Karpas-422 (cell line): ENCODE results near the gene PDGFA. TPM values are rescaled to one million over a fixed set of nuclear protein-coding genes. Genes with fewer than 3 reads are reported as not detected.

Experiments
- DNase-seq: peaks from one replicate; pipeline ENCODE4 v3.0.0-alpha.2; 2015
- H2AFZ ChIP-seq: fragments of 200-600 bp; sonication (generic); 2 replicates; pipeline ENCODE4 v1.6.1; 2014; ENCODE audit warnings: antibody characterized with exemption, low read length, mixed read lengths
- H3K27ac ChIP-seq: fragments of 200-600 bp; sonication (generic); 2 replicates; pipeline ENCODE4 v1.5.1; 2014; ENCODE audit warnings: mild to moderate bottlenecking, low read length, moderate library complexity
- H3K27me3 ChIP-seq: fragments of 200-600 bp; sonication (generic); 2 replicates; pipeline ENCODE4 v1.6.1; 2014; ENCODE audit warnings: low read length, mixed read lengths
- H3K36me3 ChIP-seq: fragments of 200-600 bp; sonication (generic); 2 replicates; pipeline ENCODE4 v1.6.1; 2014; ENCODE audit warnings: low read length, mixed read lengths; ENCODE audit not compliant: insufficient read depth
- H3K4me1 ChIP-seq: fragments of 200-600 bp; sonication (generic); 2 replicates; pipeline ENCODE4 v1.6.1; 2014; ENCODE audit warnings: mild to moderate bottlenecking, low read length, mixed read lengths
- H3K4me2 ChIP-seq: fragments of 200-600 bp; sonication (generic); 2 replicates; pipeline ENCODE4 v1.6.1; 2014; ENCODE audit warnings: low read length, low read depth, mild to moderate bottlenecking; ENCODE audit not compliant: poor library complexity, severe bottlenecking
- H3K4me3 ChIP-seq: fragments of 200-600 bp; sonication (generic); 2 replicates; pipeline ENCODE4 v1.5.1; 2014; ENCODE audit warnings: mild to moderate bottlenecking, antibody characterized with exemption, low read length, mixed read lengths
- H3K79me2 ChIP-seq: fragments of 200-600 bp; sonication (generic); 2 replicates; pipeline ENCODE4 v1.6.1; 2014; ENCODE audit warnings: mild to moderate bottlenecking, low read length, mixed read lengths
- H3K9ac ChIP-seq: fragments of 200-600 bp; sonication (generic); 2 replicates; pipeline ENCODE4 v1.6.0; 2014; ENCODE audit warnings: low read length
- H3K9me2 ChIP-seq: fragments of 200-600 bp; sonication (generic), shearing (Covaris generic); replicated peaks from 2 replicates; pipeline ENCODE4 v1.6.0; 2014; ENCODE audit warnings: mild to moderate bottlenecking, low read length, moderate library complexity; ENCODE audit not compliant: insufficient read depth
- H3K9me3 ChIP-seq: fragments of 300-700, 200-600 bp; sonication (generic); 2 replicates; pipeline ENCODE4 v1.6.1; 2014; ENCODE audit warnings: low read length, mixed read lengths
- H4K20me1 ChIP-seq: fragments of 200-600 bp; sonication (generic); 2 replicates; pipeline ENCODE4 v1.6.1; 2014; ENCODE audit warnings: mild to moderate bottlenecking, antibody characterized with exemption, low read length, low read depth; ENCODE audit not compliant: insufficient read depth
- total RNA-seq: library from RNA; depleted of rRNA; stranded (reverse); fragments of >200 nt; shearing (Covaris generic); gene quantifications from 2 replicates; pipeline ENCODE4 v1.2.3, GENCODE V29; 2014; ENCODE audit warnings: low replicate concordance

Gene PDGFA
- total RNA-seq, 1 experiment from 2014 or later = 0.56 TPM

GRCh38 chr7:457814-458510 lies 61.7 kb downstream of the PDGFA start:
- H3K27ac ChIP-seq = no peak overlapping the region
- no peaks in the 10 kb centered on the region for H3K36me3 ChIP-seq
- H3K4me2 ChIP-seq = no peak overlapping the region
- no peak overlapping the region for H3K4me3 ChIP-seq
- H4K20me1 ChIP-seq = no peaks in the 10 kb centered on the region
- no peaks in the 10 kb centered on the region for H3K9me2 ChIP-seq
- H3K27me3 ChIP-seq = no peaks in the 10 kb centered on the region
- no peak overlapping the region for H2AFZ ChIP-seq
- no peak overlapping the region for H3K9ac ChIP-seq
- DNase-seq = no peak
- H3K79me2 ChIP-seq = no peaks in the 10 kb centered on the region
- no peaks in the 10 kb centered on the region for H3K9me3 ChIP-seq
- H3K4me1 ChIP-seq = no peaks in the 10 kb centered on the region

GRCh38 chr7:455110-455928 lies 64.3 kb downstream of the PDGFA start:
- H3K9me3 ChIP-seq = no peaks in the 10 kb centered on the region
- H3K36me3 ChIP-seq = no peaks in the 10 kb centered on the region
- no peaks in the 10 kb centered on the region for H3K9me2 ChIP-seq
- no peaks in the 10 kb centered on the region for H3K79me2 ChIP-seq
- no peak overlapping the region for H2AFZ ChIP-seq
- H3K27ac ChIP-seq = no peak overlapping the region
- no peak overlapping the region for H3K4me3 ChIP-seq
- no peaks in the 10 kb centered on the region for H3K4me1 ChIP-seq
- DNase-seq = no peak
- no peaks in the 10 kb centered on the region for H3K27me3 ChIP-seq
- no peak overlapping the region for H3K9ac ChIP-seq
- no peaks in the 10 kb centered on the region for H4K20me1 ChIP-seq
- H3K4me2 ChIP-seq = no peak overlapping the region

- no peak overlapping the region for H3K9ac ChIP-seq
- H3K4me2 ChIP-seq = no peak overlapping the region
- H3K27me3 ChIP-seq = no peaks in the 10 kb centered on the region
- no peak overlapping the region for H2AFZ ChIP-seq
- DNase-seq = no peak
- no peak overlapping the region for H3K27ac ChIP-seq
- no peaks in the 10 kb centered on the region for H3K4me1 ChIP-seq
- no peaks in the 10 kb centered on the region for H3K79me2 ChIP-seq
- no peak overlapping the region for H3K4me3 ChIP-seq
- H3K9me2 ChIP-seq = no peaks in the 10 kb centered on the region
- H4K20me1 ChIP-seq = no peaks in the 10 kb centered on the region
- H3K9me3 ChIP-seq = no peaks in the 10 kb centered on the region
- no peaks in the 10 kb centered on the region for H3K36me3 ChIP-seq
These were observed 65.1 kb downstream of the PDGFA start for GRCh38 chr7:454356-455109.

GRCh38 chr7:453597-454306 lies 65.9 kb downstream of the PDGFA start:
- Histone ChIP-seq H3K9me2 (no peaks in the 10 kb centered on the region), H2AFZ (no peak overlapping the region), H3K36me3 (no peaks in the 10 kb centered on the region), H3K9me3 (no peaks in the 10 kb centered on the region), H4K20me1 (no peaks in the 10 kb centered on the region), H3K9ac (no peak overlapping the region), H3K4me2 (no peak overlapping the region), H3K27me3 (no peaks in the 10 kb centered on the region), H3K27ac (no peak overlapping the region), H3K4me1 (no peaks in the 10 kb centered on the region), H3K4me3 (no peak overlapping the region), H3K79me2 (no peaks in the 10 kb centered on the region)
- no peak for DNase-seq

- no peaks in the 10 kb centered on the region for H4K20me1 ChIP-seq
- H3K9me2 ChIP-seq = no peaks in the 10 kb centered on the region
- no peak overlapping the region for H3K4me3 ChIP-seq
- no peak for DNase-seq
- H3K27me3 ChIP-seq = no peaks in the 10 kb centered on the region
- no peak overlapping the region for H3K4me2 ChIP-seq
- H3K9me3 ChIP-seq = no peaks in the 10 kb centered on the region
- no peak overlapping the region for H3K9ac ChIP-seq
- no peak overlapping the region for H2AFZ ChIP-seq
- H3K79me2 ChIP-seq = no peaks in the 10 kb centered on the region
- H3K27ac ChIP-seq = no peak overlapping the region
- no peaks in the 10 kb centered on the region for H3K36me3 ChIP-seq
- no peaks in the 10 kb centered on the region for H3K4me1 ChIP-seq
These were observed 66.7 kb downstream of the PDGFA start for GRCh38 chr7:452791-453455.

- Histone ChIP-seq H3K9me3 (no peaks in the 10 kb centered on the region), H4K20me1 (no peaks in the 10 kb centered on the region), H3K4me1 (no peaks in the 10 kb centered on the region), H3K36me3 (no peaks in the 10 kb centered on the region), H3K79me2 (no peaks in the 10 kb centered on the region), H3K4me2 (no peak overlapping the region), H3K27ac (no peak overlapping the region), H3K9ac (no peak overlapping the region), H3K9me2 (no peaks in the 10 kb centered on the region), H3K4me3 (no peak overlapping the region), H3K27me3 (no peaks in the 10 kb centered on the region), H2AFZ (no peak overlapping the region)
- no peak for DNase-seq
These were observed 67.4 kb downstream of the PDGFA start for GRCh38 chr7:452226-452751.

GRCh38 chr7:451255-452225 lies 68.1 kb downstream of the PDGFA start:
- H3K9me2 ChIP-seq = no peaks in the 10 kb centered on the region
- H3K4me3 ChIP-seq = no peak overlapping the region
- H2AFZ ChIP-seq = no peak overlapping the region
- H3K4me1 ChIP-seq = no peaks in the 10 kb centered on the region
- H3K9me3 ChIP-seq = no peaks in the 10 kb centered on the region
- DNase-seq = no peak
- no peak overlapping the region for H3K9ac ChIP-seq
- no peak overlapping the region for H3K4me2 ChIP-seq
- no peaks in the 10 kb centered on the region for H3K27me3 ChIP-seq
- H3K79me2 ChIP-seq = no peaks in the 10 kb centered on the region
- H3K36me3 ChIP-seq = no peaks in the 10 kb centered on the region
- H4K20me1 ChIP-seq = no peaks in the 10 kb centered on the region
- no peak overlapping the region for H3K27ac ChIP-seq
